NCI-H524 treated with DMSO at 0.1 percent for 48 hours (cell line): ENCODE measurements around the gene RABGAP1L.
"Not testable (repeated sequence)": the region's sequence is repeated elsewhere in the genome, so short reads cannot be mapped to it uniquely, and the experiment has no call there.

Experiments used
- DNase-seq: peaks from one replicate; lab custom pipeline; 2025; lab: John Stamatoyannopoulos, UW

RABGAP1L gene

DNA sequence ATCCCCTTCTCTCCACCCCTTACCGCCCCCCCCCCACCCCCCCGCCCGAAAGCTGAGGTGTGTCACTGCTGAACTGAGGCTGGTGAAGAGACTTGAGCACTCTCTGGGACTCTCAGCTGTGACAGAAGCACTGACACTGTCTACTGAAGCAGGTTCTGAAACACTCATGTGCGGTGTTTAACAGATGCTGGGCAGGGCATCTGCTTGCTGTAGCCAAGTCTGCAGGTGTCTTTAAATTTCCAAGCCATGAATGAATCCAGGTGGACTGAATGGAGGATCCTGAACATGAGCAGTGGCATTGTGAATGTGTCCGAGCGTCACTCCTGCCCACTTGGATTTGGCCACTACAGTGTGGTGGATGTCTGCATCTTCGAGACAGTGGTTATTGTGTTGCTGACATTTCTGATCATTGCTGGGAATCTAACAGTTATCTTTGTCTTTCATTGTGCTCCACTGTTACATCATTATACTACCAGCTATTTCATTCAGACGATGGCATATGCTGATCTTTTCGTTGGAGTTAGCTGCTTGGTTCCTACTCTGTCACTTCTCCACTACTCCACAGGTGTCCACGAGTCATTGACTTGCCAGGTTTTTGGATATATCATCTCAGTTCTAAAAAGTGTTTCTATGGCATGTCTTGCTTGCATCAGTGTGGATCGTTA lies 288.7 kb downstream of the RABGAP1L start, which contains the start of gene GPR52:
TSS of gene GPR52 (plus strand) at position 99 of the 665 bp plus-strand sequence. CDS start at position 247, 148 bp downstream.
- DNase-seq = no peak

DNA sequence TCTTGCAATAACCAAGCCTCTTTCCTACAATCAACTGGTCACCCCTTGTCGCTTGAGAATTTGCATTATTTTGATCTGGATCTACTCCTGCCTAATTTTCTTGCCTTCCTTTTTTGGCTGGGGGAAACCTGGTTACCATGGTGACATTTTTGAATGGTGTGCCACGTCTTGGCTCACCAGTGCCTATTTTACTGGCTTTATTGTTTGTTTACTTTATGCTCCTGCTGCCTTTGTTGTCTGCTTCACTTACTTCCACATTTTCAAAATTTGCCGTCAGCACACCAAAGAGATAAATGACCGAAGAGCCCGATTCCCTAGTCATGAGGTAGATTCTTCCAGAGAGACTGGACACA lies 289.2 kb downstream of the RABGAP1L start:
- no peak for DNase-seq

DNA sequence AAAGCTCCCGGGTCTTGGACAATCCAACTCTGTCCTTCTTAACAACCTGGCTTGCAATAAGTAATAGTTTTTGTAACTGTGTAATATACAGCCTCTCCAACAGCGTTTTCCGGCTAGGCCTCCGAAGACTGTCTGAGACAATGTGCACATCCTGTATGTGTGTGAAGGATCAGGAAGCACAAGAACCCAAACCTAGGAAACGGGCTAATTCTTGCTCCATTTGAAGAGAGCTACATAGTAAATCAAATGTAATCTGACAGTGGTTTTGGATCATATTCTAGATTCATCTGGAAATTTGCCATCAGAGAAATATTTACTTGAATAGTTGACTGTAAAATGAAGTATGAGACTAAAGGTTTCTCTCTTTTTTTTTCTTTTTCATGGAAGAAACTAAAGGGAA lies 289.7 kb downstream of the RABGAP1L start:
- no peak for DNase-seq

DNA sequence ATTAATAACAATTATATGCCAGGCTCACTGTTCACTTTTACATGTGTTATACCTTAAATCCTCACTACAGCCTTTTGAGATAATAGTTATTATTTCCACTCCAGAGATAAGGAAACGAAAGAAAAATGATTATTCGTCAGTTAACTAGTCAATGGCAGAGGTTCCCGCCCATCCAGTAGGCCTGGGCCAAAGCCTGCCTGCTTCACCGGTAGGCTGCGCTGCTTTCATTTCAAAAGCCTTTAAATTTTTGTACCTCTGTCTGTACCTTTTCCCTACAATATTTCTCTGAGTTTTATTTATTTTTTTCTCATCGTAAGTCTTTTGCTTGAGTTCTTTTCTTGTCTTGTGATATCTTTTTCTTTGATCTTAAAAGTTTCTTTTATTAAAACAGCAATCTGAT lies 292.1 kb downstream of the RABGAP1L start:
- DNase-seq = no peak

DNA sequence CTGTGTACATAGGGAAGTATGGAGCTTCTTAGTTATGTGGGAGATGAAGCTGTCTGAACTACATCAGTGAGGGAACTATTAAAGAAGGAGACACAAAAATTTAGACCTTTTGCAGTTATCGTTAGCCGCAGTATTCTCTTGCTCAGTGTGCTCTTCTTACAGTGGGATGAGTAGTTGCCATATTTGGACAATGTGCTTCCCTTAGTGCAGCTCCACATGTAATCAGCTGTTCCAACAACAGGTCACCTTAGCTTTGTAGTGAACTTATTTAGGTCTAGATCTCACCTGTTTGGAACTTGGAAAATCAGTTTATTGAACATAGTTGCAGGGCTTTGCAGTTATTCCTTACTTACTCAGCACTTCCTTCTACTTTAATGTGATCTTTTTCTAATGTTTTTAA lies 306.5 kb downstream of the RABGAP1L start:
- DNase-seq = no peak

DNA sequence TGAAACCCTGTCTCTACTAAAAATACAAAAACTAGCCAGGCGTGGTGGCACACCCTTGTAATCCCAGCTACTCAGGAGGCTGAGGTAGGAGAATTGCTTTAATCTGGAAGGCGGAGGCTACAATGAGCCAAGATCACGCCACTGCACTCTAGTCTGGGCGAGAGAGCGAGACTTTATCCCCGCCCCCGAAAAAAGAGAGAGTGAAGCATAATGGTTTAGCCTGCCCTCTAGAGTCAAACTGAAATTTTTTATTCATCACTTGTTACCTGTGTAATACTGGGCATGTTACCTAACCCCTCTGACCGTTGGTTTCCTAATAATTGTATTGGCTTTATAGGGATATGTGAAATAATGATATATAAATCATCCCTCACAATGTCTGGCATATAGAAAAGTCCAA lies 307.3 kb downstream of the RABGAP1L start:
- DNase-seq = no peak

DNA sequence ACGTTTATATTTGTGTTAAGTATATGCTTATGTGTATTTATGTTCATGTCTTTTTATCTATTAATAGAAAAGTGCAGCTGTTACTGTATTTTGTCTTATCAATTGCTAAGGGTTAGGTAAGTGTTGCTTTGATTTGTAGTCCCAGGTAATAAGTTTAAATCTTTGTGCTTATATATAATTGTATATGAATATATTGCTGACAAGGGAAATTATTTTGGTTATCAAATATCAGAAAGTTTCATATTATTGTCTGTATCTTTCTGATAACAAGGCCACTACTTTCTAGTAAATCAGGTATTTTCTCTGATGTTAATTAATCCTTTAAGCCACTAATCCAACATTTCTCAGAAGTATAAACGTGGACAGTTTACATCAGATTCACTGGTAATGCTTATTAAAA lies 309.7 kb downstream of the RABGAP1L start:
- DNase-seq = no peak

DNA sequence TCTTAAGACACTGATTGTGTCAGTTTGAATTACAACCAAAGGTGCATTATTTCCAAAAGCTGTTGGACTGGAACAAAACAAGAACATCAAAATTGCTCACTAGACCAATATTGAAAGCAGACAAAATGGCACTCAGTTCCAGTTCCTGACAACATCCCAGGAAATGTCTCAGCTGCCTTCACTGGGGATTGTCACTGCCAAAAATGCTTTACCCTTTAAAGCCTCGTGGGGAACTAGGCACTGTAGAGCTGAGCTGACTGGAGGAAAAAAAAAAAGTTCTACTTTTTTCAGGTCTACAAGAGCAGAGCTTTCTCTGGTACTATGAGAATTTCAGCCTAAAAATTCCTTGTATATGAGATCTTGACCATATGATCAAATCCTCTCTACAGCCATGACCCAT lies 310.4 kb downstream of the RABGAP1L start:
- no peak for DNase-seq

DNA sequence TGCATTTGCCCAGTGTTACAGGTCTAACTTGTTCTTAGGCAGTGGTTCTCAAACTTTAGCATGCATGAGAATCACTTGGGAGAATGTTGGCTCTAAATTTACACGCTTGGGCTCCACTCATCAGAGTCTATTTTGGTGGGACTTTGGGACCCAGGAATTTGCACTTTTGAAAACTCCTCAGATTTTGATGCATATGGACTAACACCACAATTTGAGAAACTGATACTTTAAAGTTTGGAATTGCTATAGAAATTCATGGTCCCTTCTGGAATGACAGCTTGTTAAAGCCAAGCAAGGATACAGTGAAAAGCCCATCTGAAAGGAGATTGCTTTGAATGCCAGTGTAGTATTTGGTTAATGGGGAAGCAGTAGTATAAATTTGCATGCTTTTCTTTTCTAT lies 320.0 kb downstream of the RABGAP1L start:
- DNase-seq = no peak

DNA sequence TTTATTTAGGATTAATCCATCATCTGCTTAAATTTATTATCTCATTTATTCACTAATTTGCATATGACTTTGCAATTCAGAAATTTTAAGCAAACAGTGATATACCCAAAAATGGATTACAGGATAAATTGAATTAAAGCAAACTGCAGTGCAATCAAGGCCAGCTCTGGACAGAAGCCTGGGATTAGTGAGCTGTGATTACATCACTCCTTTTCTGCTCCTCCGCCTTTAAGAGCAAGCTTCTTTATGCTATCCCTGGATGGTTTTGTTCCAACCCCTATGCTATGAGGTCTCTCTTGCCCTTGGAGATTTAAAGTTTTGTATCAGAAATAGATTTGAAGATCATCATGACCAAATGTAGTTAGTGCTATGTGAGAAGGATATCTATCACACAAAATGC lies 321.0 kb downstream of the RABGAP1L start:
- peak; percentile 19 for DNase-seq

DNA sequence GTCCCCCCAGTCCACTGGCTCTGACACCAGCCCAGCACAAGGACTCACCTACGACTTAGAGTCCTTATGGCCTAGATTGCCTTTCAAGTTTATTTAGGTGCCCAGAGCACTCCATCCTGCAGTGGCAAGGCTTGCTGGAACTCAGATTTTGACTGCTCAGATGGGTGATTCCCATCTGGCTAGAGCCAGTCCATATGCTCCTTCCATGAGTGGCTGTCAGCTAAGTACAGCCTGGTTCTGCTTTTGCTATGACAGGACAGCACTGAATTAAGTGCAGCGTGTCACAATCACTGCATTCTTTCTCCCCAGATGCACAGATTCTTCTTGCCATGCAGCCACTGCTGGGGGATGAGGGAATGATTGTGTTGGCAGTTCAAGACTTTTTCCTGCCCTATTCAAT lies 332.3 kb downstream of the RABGAP1L start:
- peak; percentile 47 for DNase-seq

DNA sequence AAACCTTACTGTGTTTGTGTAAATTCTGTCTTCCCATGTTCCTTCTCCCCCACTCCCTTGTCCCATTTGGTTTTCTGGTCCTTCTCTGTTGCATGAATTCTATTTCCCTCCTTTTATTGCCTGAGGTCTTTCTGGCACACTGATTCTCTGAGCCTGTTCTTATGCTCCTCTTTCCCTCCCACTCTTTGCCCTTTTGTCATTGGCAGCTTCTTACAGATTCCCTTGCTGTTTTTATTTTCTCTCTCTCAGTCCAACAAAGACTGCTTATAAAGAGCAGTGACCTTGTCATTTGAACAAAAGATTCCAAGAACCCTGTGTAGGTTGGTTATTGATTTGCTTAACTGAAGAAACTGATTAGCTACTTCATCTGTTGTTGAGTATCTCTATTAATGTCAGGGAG lies 338.2 kb downstream of the RABGAP1L start:
- DNase-seq = no peak

DNA sequence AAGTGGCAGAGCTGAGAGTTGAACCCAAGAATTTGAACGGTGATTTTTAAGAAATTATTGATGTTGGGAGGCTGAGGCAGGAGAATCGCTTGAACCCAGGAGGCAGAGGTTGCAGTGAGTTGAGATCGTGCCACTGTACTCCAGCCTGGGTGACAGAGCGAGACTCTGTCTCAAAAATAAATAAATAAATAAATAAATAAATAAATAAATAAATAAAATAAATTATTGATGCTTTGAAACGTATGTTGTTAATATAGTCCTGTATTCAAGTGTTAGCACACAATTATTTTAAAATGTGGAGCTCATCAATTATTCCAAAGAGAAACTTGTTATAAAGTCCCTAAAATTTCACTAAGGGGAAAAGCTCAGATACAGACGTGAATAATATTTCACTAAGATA lies 357.4 kb downstream of the RABGAP1L start:
- DNase-seq = not testable (repeated sequence)

DNA sequence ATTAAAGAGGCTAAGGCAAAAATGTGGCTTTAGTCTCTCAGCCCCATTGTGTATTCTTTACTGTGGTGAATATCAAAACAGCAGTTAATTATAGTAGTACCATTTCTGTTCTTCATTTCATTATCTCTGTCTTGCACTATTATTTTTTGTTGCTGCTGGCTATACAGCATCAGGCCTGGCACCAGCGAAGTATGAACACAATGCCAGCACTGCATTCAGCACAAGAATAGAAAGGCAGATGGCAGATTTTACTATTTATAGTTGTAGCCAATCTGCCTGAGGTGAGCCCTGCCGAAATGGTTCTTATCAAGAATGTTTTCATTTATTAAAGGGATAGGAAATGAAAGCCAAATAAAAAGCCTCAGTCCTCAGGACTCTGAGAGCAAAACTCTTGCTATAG lies 360.5 kb downstream of the RABGAP1L start:
- no peak for DNase-seq

DNA sequence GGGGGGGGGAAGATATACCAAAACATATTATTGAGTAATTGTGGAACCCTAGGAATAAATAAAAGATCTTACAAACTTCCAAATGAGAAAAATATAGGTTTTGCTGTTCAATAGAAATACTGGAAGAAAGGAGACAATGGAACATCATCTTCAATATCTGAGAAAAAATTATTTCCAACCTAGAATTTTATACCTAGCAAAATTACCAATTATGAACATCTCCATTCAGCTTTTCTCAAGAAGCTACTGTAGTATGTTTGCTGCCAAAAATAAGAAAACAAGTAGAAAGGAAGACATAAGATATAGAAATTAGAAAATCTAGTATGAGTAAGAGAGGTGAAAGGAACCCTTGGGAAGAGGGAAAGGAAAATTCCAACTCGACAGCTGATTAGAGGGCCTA lies 372.4 kb downstream of the RABGAP1L start:
- no peak for DNase-seq

DNA sequence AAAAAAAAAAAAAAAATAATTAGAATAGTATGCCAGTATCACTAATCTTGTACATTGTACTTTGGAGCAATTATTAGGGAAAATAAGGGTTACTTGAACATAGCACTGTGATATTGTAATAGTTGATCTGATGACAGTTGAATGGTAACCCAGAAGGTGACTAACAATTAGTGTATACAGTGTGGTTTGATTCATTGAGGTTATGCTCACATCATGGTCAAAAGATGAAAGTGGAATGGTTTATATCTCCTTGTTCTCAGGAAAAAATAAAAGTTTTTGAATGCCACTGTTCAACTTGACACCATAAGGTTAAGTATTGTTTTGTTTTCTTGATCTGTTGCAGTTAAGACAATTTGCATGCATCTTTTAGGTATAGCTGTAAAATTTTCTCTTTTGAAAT lies 375.5 kb downstream of the RABGAP1L start:
- DNase-seq = no peak

DNA sequence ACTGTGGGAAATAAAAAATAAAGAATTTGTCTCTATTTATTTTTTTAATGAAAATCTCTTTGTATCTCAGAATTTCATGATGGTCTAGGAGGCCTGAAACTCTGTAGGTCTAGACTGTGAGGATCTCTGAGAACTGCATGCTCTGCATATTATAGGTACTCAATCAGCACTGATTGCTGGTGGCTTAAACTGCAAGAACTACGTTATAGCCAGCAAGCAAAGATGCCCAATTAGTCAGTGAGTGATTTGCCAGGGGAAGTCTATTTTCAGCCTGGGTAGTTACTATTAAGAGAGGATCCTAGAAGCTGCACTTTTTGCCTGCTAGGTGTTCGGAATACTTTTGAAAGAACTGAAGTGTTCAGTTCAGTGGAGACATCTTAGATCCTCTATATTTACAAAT lies 375.9 kb downstream of the RABGAP1L start:
- no peak for DNase-seq

DNA sequence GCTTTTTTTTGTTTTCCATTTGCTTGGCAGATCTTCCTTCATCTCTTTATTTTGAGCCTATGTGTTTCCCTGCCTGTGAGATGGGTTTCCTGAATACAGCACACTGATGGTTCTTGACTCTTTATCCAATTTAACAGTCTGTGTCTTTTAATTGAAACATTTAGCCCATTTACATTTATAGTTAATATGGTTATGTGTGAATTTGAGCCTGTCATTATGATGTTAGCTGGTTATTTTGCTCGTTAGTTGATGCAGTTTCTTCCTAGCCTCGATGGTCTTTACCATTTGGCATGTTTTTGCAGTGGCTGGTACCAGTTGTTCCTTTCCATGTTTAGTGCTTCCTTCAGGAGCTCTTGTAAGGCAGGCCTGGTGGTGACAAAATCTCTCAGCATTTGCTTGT lies 384.1 kb downstream of the RABGAP1L start:
- DNase-seq = not testable (repeated sequence)

DNA sequence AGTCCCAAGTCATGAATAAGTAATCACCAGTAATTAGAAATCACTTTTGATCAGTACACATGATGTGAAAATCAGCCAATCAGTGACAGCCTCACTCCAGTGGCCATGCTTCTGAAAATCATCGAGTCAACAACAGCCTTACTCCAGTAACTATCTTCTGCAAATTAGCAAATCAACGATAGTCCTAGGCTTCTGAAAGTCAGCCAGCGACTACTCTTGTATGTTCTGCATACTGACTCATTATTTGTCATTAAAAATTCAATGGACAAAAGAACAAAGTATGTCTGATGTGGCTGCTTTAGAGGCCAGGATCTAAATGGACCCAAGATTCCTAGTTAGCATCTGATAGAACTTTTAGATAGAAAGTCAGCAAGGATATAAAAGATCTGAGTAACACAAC lies 391.0 kb downstream of the RABGAP1L start:
- DNase-seq = no peak

DNA sequence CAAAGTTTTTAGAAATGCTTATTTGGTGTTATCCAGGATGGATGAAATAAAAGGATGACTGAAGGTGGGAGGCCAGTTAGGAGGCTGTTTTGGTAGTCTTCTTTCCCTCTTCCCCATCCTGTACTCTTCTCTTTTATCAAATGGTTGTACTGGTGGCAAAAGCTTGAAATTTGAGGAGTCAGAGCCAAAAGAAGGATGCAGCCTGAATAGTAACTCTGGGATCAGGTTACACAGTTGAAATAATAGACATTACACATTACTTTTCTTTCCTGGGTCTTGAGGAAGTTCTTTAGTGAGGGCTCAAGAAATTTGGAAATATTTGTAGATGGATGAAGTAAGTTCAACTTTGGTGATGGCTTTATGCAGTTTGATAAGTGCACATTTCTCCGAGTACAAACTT lies 397.1 kb downstream of the RABGAP1L start:
- no peak for DNase-seq

DNA sequence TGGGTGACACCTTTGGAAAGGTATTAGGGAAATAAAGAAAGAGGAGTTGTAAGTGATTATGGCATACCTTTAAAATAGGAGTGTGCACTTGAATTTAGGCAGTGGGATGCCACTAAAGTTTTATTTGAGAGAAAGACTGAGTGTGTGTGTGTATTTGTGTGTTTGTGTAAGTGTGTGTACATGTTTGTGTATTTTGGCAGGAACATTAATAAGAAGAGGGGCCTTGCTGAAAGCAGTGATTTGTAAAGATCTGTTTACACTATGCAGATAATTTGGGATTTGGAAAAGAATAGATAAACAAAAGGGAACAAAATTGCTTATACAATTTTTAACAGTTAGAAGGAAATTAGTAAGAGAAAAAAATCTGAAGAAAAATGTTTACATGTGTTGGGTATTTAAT lies 409.2 kb downstream of the RABGAP1L start:
- DNase-seq = no peak

DNA sequence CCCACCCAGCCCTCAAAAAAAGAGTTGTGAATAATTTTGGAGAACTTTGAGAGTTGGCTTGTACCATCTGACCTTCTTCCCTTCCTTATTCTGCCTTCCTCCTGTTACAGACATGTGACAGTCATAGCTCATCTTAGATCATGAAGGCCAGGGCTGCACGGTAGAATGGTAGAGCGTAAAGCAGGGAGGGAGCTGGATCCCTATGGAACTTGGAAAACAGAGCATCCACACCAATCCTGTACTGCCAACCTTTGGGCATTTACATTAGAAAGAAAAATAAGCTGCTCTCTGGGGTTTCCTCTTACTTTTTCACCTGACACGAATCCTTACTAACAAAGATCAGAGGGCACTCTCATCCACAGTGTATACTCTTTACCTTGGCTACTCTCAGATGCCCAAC lies 409.9 kb downstream of the RABGAP1L start:
- no peak for DNase-seq

DNA sequence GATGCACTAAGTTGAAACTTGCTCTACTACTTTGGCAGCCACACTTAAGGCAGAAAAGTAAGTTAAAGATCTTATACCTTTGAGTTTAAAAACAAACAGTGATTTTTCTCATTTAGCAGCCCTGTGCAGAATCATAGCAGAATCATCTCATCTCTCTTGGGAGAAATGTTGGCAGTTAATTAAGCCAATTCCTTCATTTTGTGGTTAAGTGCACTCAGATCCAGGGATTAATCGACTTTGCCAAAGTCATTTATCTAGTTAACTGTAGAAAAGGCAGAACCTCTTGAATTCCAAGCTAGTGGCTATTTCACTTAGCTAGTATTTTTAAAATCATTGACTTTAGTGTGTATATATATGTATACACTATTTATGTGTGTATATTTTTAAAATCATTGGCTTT lies 413.5 kb downstream of the RABGAP1L start:
- no peak for DNase-seq

DNA sequence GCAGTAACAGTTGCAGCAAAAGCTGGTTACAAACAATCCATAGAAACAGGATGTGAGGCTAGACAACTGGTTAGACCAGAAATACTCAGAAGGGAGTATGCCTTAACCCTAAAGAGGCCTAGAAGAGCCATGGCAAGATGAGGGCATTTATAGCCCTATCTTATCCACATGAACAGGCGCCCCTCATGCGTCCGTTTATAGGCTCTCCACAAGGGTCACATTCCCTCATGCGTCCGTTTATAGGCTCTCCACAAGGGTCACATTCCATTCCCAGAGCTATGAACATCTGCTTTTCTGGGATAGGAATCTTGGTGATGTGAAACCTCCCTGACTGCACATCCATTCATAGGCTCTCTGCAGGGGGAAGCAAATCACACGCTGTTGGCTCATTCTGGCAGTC lies 416.8 kb downstream of the RABGAP1L start:
- not testable (repeated sequence) for DNase-seq

DNA sequence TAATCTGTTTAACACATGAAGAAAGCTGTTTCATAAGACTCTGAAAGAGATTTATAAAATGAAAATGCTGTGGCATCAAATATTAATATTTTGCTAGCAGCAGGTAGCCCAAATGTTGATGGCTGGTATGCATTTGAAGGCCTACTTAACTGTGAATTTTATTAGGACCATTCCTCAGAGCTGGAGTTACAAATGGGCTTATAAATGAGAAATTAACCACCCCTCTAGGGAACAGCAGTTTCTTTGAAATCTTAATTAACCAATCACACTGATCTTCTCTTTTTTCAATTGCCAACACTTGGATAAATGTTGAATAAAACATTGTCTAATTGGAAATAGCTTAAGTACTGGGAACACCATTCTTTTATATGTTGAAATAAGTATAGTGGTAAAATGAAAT lies 418.4 kb downstream of the RABGAP1L start:
- no peak for DNase-seq
